Left cardiac atrium (tissue), 4 donors: ENCODE data around the gene IFFO2. TPM values are rescaled to one million over a fixed set of nuclear protein-coding genes. Genes with fewer than 3 reads are reported as not detected.
A peak's percentile ranks its signal among the peaks of the same experiment; 100 is the strongest.

Experiments
- ATAC-seq, 2 donors: fragments of 200-7000 bp; cut with Tn5 transposase; one replicate each; pipeline ENCODE4 v1.9.1; 2020; ENCODE audit warnings: mild to moderate bottlenecking in 2 of 2, moderate library complexity in 2 of 2
- DNase-seq: peaks from one replicate; pipeline ENCODE4 v3.0.0-alpha.2; 2020
- intact Hi-C, 2 donors: fragments of 100-400 bp; cut with DNase I; formaldehyde crosslinking; loops; one replicate each; pipeline versions ENCODE4 v1.14.1 to v1.15.1; 2022 to 2023
- total RNA-seq, 2 donors: library from RNA; stranded (reverse); fragmentation: NEBNext Ultra II Directional; extraction: Animal tissue kit (Norgen Biotek cat#: 25700); gene quantifications; one replicate each; pipeline ENCODE4 v1.2.1, GENCODE V29; 2021
- donor health status: DM: no; HTN: yes; CAD: no.
- donor health status: DM: no; HTN: yes; CAD: no; lungs with severe emphysema.
- donor health status: DM: yes; HTN: yes; CAD: no.
- donor health status: Dilated cardiomyopathy.

IFFO2 gene
- total RNA-seq, 2 donors from 2014 or later: 3.4 to 6.4 TPM

- intact Hi-C loops: no loop called here
- no peak for DNase-seq
- no peak for ATAC-seq
Measured at GRCh38 chr1:18974005-18974404, 17.5 kb upstream of the IFFO2 start.

GRCh38 chr1:18973446-18973955, 17.0 kb upstream of the IFFO2 start:
- intact Hi-C loops: no loop called here
- DNase-seq (no peak), ATAC-seq (no peak)

GRCh38 chr1:18972991-18973390, 16.5 kb upstream of the IFFO2 start:
- DNase-seq: no peak
- no peak for ATAC-seq
- intact Hi-C loops: no loop called here

GRCh38 chr1:18972531-18972930, 16.1 kb upstream of the IFFO2 start:
- intact Hi-C loops: no loop called here
- DNase-seq: no peak
- ATAC-seq: no peak

- intact Hi-C loops: no loop called here
- ATAC-seq (no peak), DNase-seq (no peak)
Measured at GRCh38 chr1:18970762-18971161, 14.3 kb upstream of the IFFO2 start.

- intact Hi-C loops: no loop called here
Measured at GRCh38 chr1:18970358-18970757, 13.9 kb upstream of the IFFO2 start.

GRCh38 chr1:18967066-18967690, 10.7 kb upstream of the IFFO2 start:
- ATAC-seq: no peak
- DNase-seq: no peak
- intact Hi-C loops: no loop called here

More at GRCh38 chr1:18970358-18970757, 13.9 kb upstream of the IFFO2 start:
- ATAC-seq: no peak
- DNase-seq: no peak

- intact Hi-C loops: no loop called here
- no peak for DNase-seq
Measured at GRCh38 chr1:18965206-18966173, 9.0 kb upstream of the IFFO2 start.

GRCh38 chr1:18963968-18964367, 7.5 kb upstream of the IFFO2 start:
- ATAC-seq (no peak), DNase-seq (no peak)
- intact Hi-C loops: no loop called here

More at GRCh38 chr1:18965206-18966173, 9.0 kb upstream of the IFFO2 start:
- peak in 1 of 2 donors; percentile 62 for ATAC-seq

- no peak for ATAC-seq
- DNase-seq: no peak
Measured at GRCh38 chr1:18962855-18963737, 6.6 kb upstream of the IFFO2 start.

GRCh38 chr1:18962121-18962721, 5.7 kb upstream of the IFFO2 start:
- no peak for DNase-seq
- intact Hi-C loops: no loop called here
- peak in 1 of 2 donors; percentile 71 for ATAC-seq

More at GRCh38 chr1:18962855-18963737, 6.6 kb upstream of the IFFO2 start:
- intact Hi-C loops: no loop called here

- intact Hi-C loops: no loop called here
- DNase-seq: no peak
- no peak for ATAC-seq
Measured at GRCh38 chr1:18960821-18961220, 4.3 kb upstream of the IFFO2 start.

- DNase-seq (no peak), ATAC-seq (no peak)
- intact Hi-C loops: no loop called here
Measured at GRCh38 chr1:18960409-18960808, 3.9 kb upstream of the IFFO2 start.

- ATAC-seq (no peak), DNase-seq (no peak)
- intact Hi-C loops: loop anchor here in 1 of 2 donors (5.0 kb wide), 2 partner anchors 37 to 52 kb away; no protein-coding TSS in a partner anchor
Measured at GRCh38 chr1:18959591-18959990, 3.1 kb upstream of the IFFO2 start.

GRCh38 chr1:18957532-18958300, 1.2 kb upstream of the IFFO2 start:
- intact Hi-C loops: loop anchor here in 1 of 2 donors (5.0 kb wide), 2 partner anchors 35 to 50 kb away; no protein-coding TSS in a partner anchor
- DNase-seq (no peak), ATAC-seq (no peak)

- peak; percentile 54 for DNase-seq
- ATAC-seq: peak; percentile 2 to 11
- intact Hi-C loops: loop anchor here in 1 of 2 donors (5.0 kb wide), 2 partner anchors 35 to 50 kb away; no protein-coding TSS in a partner anchor
Measured at GRCh38 chr1:18957136-18957521, 653 bp upstream of the IFFO2 start.

GRCh38 chr1:18955441-18956192, 859 bp downstream of the IFFO2 start:
- peak; percentile 49 for DNase-seq
- intact Hi-C loops: loop anchor here in 1 of 2 donors (5.0 kb wide), 2 partner anchors 33 to 48 kb away; no protein-coding TSS in a partner anchor

More at GRCh38 chr1:18955441-18956192, 859 bp downstream of the IFFO2 start:
- ATAC-seq: peak in 1 of 2 donors; percentile 1
